ENCODE measurements around the gene CTTN. TPM values are rescaled to one million over a fixed set of nuclear protein-coding genes. Genes with fewer than 3 reads are reported as not detected.

Gene CTTN
- total RNA-seq, 1 experiment from 2014 or later, result 224 TPM

DNA sequence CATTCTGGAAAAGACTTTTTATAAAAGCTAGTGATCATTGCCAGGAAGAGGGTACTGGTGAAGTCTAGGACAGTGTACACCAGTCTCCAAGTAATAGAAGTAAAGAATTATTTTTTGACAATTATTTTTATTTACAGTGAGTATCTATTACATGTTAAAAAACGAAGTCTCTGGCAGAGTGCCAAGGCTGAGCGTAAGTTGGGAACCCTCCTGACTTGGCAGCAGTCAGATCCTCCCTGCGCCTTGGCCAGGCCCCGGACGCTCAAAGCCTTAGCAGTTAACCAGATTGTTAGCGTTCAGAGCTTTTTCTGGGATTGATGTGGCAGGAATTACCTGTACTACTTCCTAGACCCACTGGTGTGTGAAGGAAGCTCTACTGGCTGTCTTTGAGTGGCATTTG is 38.1 kb upstream of the CTTN start:
- H3K27ac ChIP-seq (ENCODE audit: insufficient read length, low read depth, low read length), result no peak overlapping the region
- no peak for DNase-seq
- H2AK5ac ChIP-seq (ENCODE audit: insufficient read length, low read length), result no peak overlapping the region
- H4K91ac ChIP-seq (ENCODE audit: insufficient read length, low read depth, low read length), result no peak overlapping the region
- H4K5ac ChIP-seq (ENCODE audit: insufficient read length, low read depth, low read length), result no peak overlapping the region
- H3T11ph ChIP-seq (ENCODE audit: low read length), result no peak overlapping the region
- Mint-ChIP-seq H3K27ac (no peak overlapping the region; a peak in 1 of 7 replicates), H3K4me3 (no peak overlapping the region), H3K36me3 (ENCODE audit: insufficient read depth in 1 of 3, low read depth in 3 of 3) (peaks cover 31 to 85% (median 68%) of the 10 kb centered on the region in 3 experiments), H3K27me3 (ENCODE audit: low read depth) (no peaks in the 10 kb centered on the region), H3K9me3 (no peaks in the 10 kb centered on the region), H3K4me1 (no peaks in the 10 kb centered on the region)
- H4K8ac ChIP-seq (replicated peaks; ENCODE audit: insufficient read length, low read depth, low read length), result no peak overlapping the region
- no peaks in the 10 kb centered on the region for H3K27me3 ChIP-seq (ENCODE audit: insufficient read depth, low read length)
- TF ChIP-seq, protein P1, sequence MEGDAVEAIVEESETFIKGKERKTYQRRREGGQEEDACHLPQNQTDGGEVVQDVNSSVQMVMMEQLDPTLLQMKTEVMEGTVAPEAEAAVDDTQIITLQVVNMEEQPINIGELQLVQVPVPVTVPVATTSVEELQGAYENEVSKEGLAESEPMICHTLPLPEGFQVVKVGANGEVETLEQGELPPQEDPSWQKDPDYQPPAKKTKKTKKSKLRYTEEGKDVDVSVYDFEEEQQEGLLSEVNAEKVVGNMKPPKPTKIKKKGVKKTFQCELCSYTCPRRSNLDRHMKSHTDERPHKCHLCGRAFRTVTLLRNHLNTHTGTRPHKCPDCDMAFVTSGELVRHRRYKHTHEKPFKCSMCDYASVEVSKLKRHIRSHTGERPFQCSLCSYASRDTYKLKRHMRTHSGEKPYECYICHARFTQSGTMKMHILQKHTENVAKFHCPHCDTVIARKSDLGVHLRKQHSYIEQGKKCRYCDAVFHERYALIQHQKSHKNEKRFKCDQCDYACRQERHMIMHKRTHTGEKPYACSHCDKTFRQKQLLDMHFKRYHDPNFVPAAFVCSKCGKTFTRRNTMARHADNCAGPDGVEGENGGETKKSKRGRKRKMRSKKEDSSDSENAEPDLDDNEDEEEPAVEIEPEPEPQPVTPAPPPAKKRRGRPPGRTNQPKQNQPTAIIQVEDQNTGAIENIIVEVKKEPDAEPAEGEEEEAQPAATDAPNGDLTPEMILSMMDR (conservative IDR thresholded peaks at IDR 0.05), result no peak
- no peak overlapping the region for H3K9ac ChIP-seq (ENCODE audit: extremely low read depth, insufficient read length, low read length)
- H2AFZ ChIP-seq (ENCODE audit: low read length), result no peak overlapping the region
- H2BK12ac ChIP-seq (ENCODE audit: insufficient read length, low read depth, low read length), result no peak overlapping the region
- no peak overlapping the region for H2BK20ac ChIP-seq (ENCODE audit: low read depth, low read length, poor library complexity, severe bottlenecking)
- no peak overlapping the region for H3K56ac ChIP-seq (ENCODE audit: insufficient read length, low read depth, low read length)
- H3K79me2 ChIP-seq (ENCODE audit: insufficient read depth, low read length), result no peaks in the 10 kb centered on the region
- no peak overlapping the region for H2BK120ac ChIP-seq (ENCODE audit: low read depth, low read length, poor library complexity, severe bottlenecking)
- H3K14ac ChIP-seq (ENCODE audit: insufficient read depth, low read length), result no peak overlapping the region
- WGBS (ENCODE audit: extremely low coverage, insufficient read length, low lambda C conversion rate), result no CpG with 5 or more reads among the region's 6 CpGs
- no peaks in the 10 kb centered on the region for H3K23me2 ChIP-seq (ENCODE audit: insufficient read length, low read depth, low read length, poor library complexity, severe bottlenecking)
- H2BK15ac ChIP-seq (ENCODE audit: low read depth, low read length), result no peak overlapping the region
- H3K79me1 ChIP-seq (ENCODE audit: insufficient read depth, low read depth, low read length, poor library complexity, severe bottlenecking), result no peaks in the 10 kb centered on the region
- no peak overlapping the region for H3K4me2 ChIP-seq (ENCODE audit: insufficient read depth, insufficient read length, low read length)
- H3K4me1 ChIP-seq (ENCODE audit: insufficient read depth, low read length), result no peaks in the 10 kb centered on the region
- H3K4ac ChIP-seq (ENCODE audit: low read depth, low read length), result no peak overlapping the region
- no peaks in the 10 kb centered on the region for H4K20me1 ChIP-seq (ENCODE audit: control insufficient read depth, insufficient read depth, insufficient read length)
- H3K9me3 ChIP-seq (ENCODE audit: control insufficient read depth, low read depth, low read length), result no peaks in the 10 kb centered on the region
- no peak overlapping the region for H3K18ac ChIP-seq (ENCODE audit: insufficient read length, low read depth, low read length)
- no peak overlapping the region for H3K23ac ChIP-seq (ENCODE audit: insufficient read length, low read depth, low read length)
- H2BK5ac ChIP-seq (ENCODE audit: insufficient read length, low read length), result no peak overlapping the region

Data from H9 (cell line).